HCT116 (cell line): ENCODE data around the gene PIGC. TPM values are rescaled to one million over a fixed set of nuclear protein-coding genes. Genes with fewer than 3 reads are reported as not detected.

ENCODE experiments used
- ATAC-seq: fragments of 200-7000 bp; cut with Tn5 transposase; 2 replicates; pipeline ENCODE4 v1.9.1; 2020; ENCODE audit warnings: mild to moderate bottlenecking, moderate library complexity
- BruUV-seq: library from RNA; stranded (reverse); fragments of 400-500 nt; replicated peaks from 2 replicates; lab custom pipeline; 2021; lab: Mats Ljungman, UMichigan
- CTCF ChIA-PET: fragments of 300-600 bp; sonication (Branson Sonifier 250); formaldehyde crosslinking; loops from one replicate; lab custom pipeline; 2021; ENCODE audit warnings: antibody characterized with exemption; lab: Charles Lee
- POLR2A ChIA-PET: fragments of 300-600, 350-600 bp; sonication (Branson Sonifier 250); formaldehyde crosslinking; loops from one replicate; lab custom pipeline; 2021; ENCODE audit warnings: antibody characterized with exemption; lab: Charles Lee
- RAD21 ChIA-PET, 2 experiments: fragments of 300-600 bp; sonication (Branson Sonifier 250); formaldehyde crosslinking; loops; one replicate each; lab custom pipeline; 2023; ENCODE audit warnings: low total read pairs in 2 of 2; ENCODE audit not compliant: uncharacterized antibody in 2 of 2, unreplicated experiment in 2 of 2, low non-redundant PET in 1 of 2; lab: Charles Lee
- DNase-seq: peaks from one replicate; pipeline ENCODE4 v3.0.0-alpha.2; 2010; ENCODE audit warnings: low read depth, low spot score
- H2AFZ ChIP-seq: fragments of 200-600 bp; shearing (Covaris generic), sonication (generic); 2 replicates; pipeline ENCODE4 v1.6.1; 2017; ENCODE audit warnings: low read depth, mixed run types, mixed read lengths, antibody characterized with exemption, low read length; ENCODE audit not compliant: poor library complexity, severe bottlenecking
- H3K27ac ChIP-seq: 2 replicates; pipeline ENCODE4 v1.5.1; 2012; ENCODE audit warnings: low read depth, low read length
- H3K27me3 ChIP-seq: fragments of 200-600 bp; sonication (generic); 2 replicates; pipeline ENCODE4 v1.6.1; 2016; ENCODE audit warnings: mixed run types, low read length, mixed read lengths; ENCODE audit not compliant: insufficient read depth
- H3K36me3 ChIP-seq, 2 experiments: fragments of 200-500 bp in 1 of 2; fragments of 200-600 bp in 1 of 2; sonication (Bioruptor generic) in 1 of 2; sonication (generic) in 1 of 2; 2 replicates each; pipeline versions ENCODE4 v1.5.1 to v1.6.1; 2014 to 2016; ENCODE audit warnings: low read length in 2 of 2, inconsistent platforms in 1 of 2, mixed read lengths in 1 of 2, mixed run types in 1 of 2; ENCODE audit not compliant: insufficient read depth in 2 of 2, control insufficient read depth in 1 of 2
- H3K4me1 ChIP-seq, 2 experiments: fragments of 200-600 bp in 1 of 2; sonication (generic) in 1 of 2; 2 replicates each; pipeline versions ENCODE4 v1.5.1 to v1.6.1; 2012 to 2017; ENCODE audit warnings: low read length in 2 of 2, inconsistent platforms in 1 of 2, mild to moderate bottlenecking in 1 of 2, mixed read lengths in 1 of 2, mixed run types in 1 of 2, moderate library complexity in 1 of 2; ENCODE audit not compliant: insufficient read depth in 2 of 2, control insufficient read depth in 1 of 2
- H3K4me2 ChIP-seq: fragments of 200-600 bp; sonication (generic); 2 replicates; pipeline ENCODE4 v1.6.1; 2017; ENCODE audit warnings: mixed run types, low read length, mixed read lengths
- H3K4me3 ChIP-seq, 2 experiments: fragments of 200-600 bp in 1 of 2; sonication (generic) in 1 of 2; replicated peaks in 1 of 2; 2 replicates each; pipeline ENCODE4 v1.5.1; 2011 to 2016; ENCODE audit warnings: low read length in 2 of 2, control low read depth in 1 of 2, low read depth in 1 of 2, mild to moderate bottlenecking in 1 of 2, mixed read lengths in 1 of 2, mixed run types in 1 of 2
- H3K79me2 ChIP-seq: fragments of 200-600 bp; sonication (generic); 2 replicates; pipeline ENCODE4 v1.6.1; 2017; ENCODE audit warnings: mild to moderate bottlenecking, mixed run types, low read length, moderate library complexity, mixed read lengths; ENCODE audit not compliant: insufficient read depth
- H3K9ac ChIP-seq: fragments of 200-600 bp; sonication (generic); 2 replicates; pipeline ENCODE4 v1.6.1; 2016; ENCODE audit warnings: low read length, mixed read lengths
- H3K9me2 ChIP-seq: fragments of 200-600 bp; sonication (generic), shearing (Covaris generic); 2 replicates; pipeline ENCODE4 v1.6.1; 2017; ENCODE audit warnings: mixed run types, mild to moderate bottlenecking, moderate library complexity; ENCODE audit not compliant: insufficient read depth
- H3K9me3 ChIP-seq, 2 experiments: fragments of 200-500 bp in 1 of 2; fragments of 200-600 bp in 1 of 2; sonication (Bioruptor generic) in 1 of 2; sonication (generic) in 1 of 2; 2 replicates each; pipeline ENCODE4 v1.6.1; 2014 to 2017; ENCODE audit warnings: low read length in 2 of 2, mixed read lengths in 2 of 2, inconsistent platforms in 1 of 2, low read depth in 1 of 2, mild to moderate bottlenecking in 1 of 2, mixed run types in 1 of 2, moderate library complexity in 1 of 2; ENCODE audit not compliant: control insufficient read depth in 1 of 2, insufficient read depth in 1 of 2
- H4K20me1 ChIP-seq: fragments of 200-600 bp; sonication (generic), shearing (Covaris generic); 2 replicates; pipeline ENCODE4 v1.6.1; 2017; ENCODE audit warnings: mixed run types, mild to moderate bottlenecking, moderate library complexity; ENCODE audit not compliant: insufficient read depth
- ATF3 ChIP-seq: IDR thresholded peaks from 2 replicates; pipeline ENCODE4 v1.6.1; 2012
- CBX3 ChIP-seq: IDR thresholded peaks from 2 replicates; pipeline ENCODE4 v1.6.1; 2012; ENCODE audit warnings: low read depth
- EGR1 ChIP-seq: IDR thresholded peaks from 2 replicates; pipeline ENCODE4 v1.6.1; 2012; ENCODE audit warnings: low read depth
- EZH2 ChIP-seq: fragments of 200-600 bp; sonication (generic); IDR thresholded peaks from 2 replicates; pipeline ENCODE4 v1.6.1; 2017; ENCODE audit warnings: antibody characterized with exemption, mixed run types
- EZH2phosphoT487 ChIP-seq: fragments of 200-600 bp; IDR thresholded peaks from 2 replicates; pipeline ENCODE4 v1.6.1; 2018; ENCODE audit warnings: antibody characterized with exemption, borderline replicate concordance
- FOSL1 ChIP-seq: IDR thresholded peaks from 2 replicates; pipeline ENCODE4 v1.6.1; 2012; ENCODE audit warnings: low read depth
- JUND ChIP-seq: IDR thresholded peaks from 2 replicates; pipeline ENCODE4 v1.6.1; 2012
- MAX ChIP-seq: IDR thresholded peaks from 2 replicates; pipeline ENCODE4 v1.6.1; 2012
- POLR2A ChIP-seq: IDR thresholded peaks from 2 replicates; pipeline ENCODE4 v1.7.0; 2011; ENCODE audit warnings: borderline replicate concordance; ENCODE audit not compliant: insufficient read depth, insufficient read length; ENCODE audit errors: extremely low read depth
- POLR2AphosphoS5 ChIP-seq: IDR thresholded peaks from 2 replicates; pipeline ENCODE4 v1.6.1; 2011; ENCODE audit warnings: mild to moderate bottlenecking, low read depth, low read length, moderate library complexity
- RAD21 ChIP-seq: IDR thresholded peaks from 2 replicates; pipeline ENCODE4 v1.6.1; 2012; ENCODE audit warnings: low read depth, mild to moderate bottlenecking
- REST ChIP-seq: IDR thresholded peaks from 2 replicates; pipeline ENCODE4 v1.6.1; 2012; ENCODE audit warnings: low read depth
- SIN3A ChIP-seq: IDR thresholded peaks from 2 replicates; pipeline ENCODE4 v1.6.1; 2012; ENCODE audit warnings: low read depth
- SP1 ChIP-seq: IDR thresholded peaks from 2 replicates; pipeline ENCODE4 v1.6.1; 2012; ENCODE audit warnings: low read depth
- SRF ChIP-seq: IDR thresholded peaks from 2 replicates; pipeline ENCODE4 v1.6.1; 2012; ENCODE audit warnings: low read depth
- YY1 ChIP-seq: IDR thresholded peaks from 2 replicates; pipeline ENCODE4 v1.6.1; 2011; ENCODE audit warnings: low read length, low read depth, moderate library complexity, mild to moderate bottlenecking; ENCODE audit not compliant: insufficient replicate concordance; ENCODE audit errors: extremely low read depth
- ZFX ChIP-seq: fragments of 450-650 bp; IDR thresholded peaks from 2 replicates; pipeline ENCODE4 v1.6.1; 2017
- ZNF274 ChIP-seq: fragments of 200-500 bp; sonication (Bioruptor generic); IDR thresholded peaks from 2 replicates; pipeline ENCODE4 v1.6.1; 2014; ENCODE audit warnings: mild to moderate bottlenecking, low read depth, low read length, inconsistent platforms
- intact Hi-C: fragments of 100-400 bp; cut with micrococcal nuclease; formaldehyde crosslinking; loops from 2 replicates; pipeline ENCODE4 v1.10.0; 2022
- total RNA-seq: library from RNA; stranded (reverse); gene quantifications from one replicate; pipeline ENCODE4 v1.2.1, GENCODE V29; 2021; ENCODE audit not compliant: unreplicated experiment
- TF ChIP-seq, protein P1 (sequence below), 3 experiments: fragments of 200-600 bp in 1 of 3; sonication (generic) in 1 of 3; IDR thresholded peaks in 2 of 3; conservative IDR thresholded peaks in 1 of 3; 2 replicates each; pipeline ENCODE4 v1.5.1; 2012 to 2017; ENCODE audit warnings: low read depth in 2 of 3, low read length in 2 of 3, antibody characterized with exemption in 1 of 3, borderline replicate concordance in 1 of 3, control low read depth in 1 of 3, mild to moderate bottlenecking in 1 of 3, mixed read lengths in 1 of 3, mixed run types in 1 of 3, moderate library complexity in 1 of 3; ENCODE audit not compliant: insufficient read depth in 1 of 3
- TF ChIP-seq, protein P2 (sequence below): IDR thresholded peaks from 2 replicates; pipeline ENCODE4 v1.6.1; 2011; ENCODE audit warnings: mild to moderate bottlenecking, low read length, moderate library complexity; ENCODE audit not compliant: insufficient replicate concordance; ENCODE audit errors: extremely low read depth

Gene PIGC
- total RNA-seq, 1 experiment from 2014 or later: 11.9 TPM

GRCh38 chr1:172473842-172474241 lies 30.0 kb upstream of the PIGC start:
- H3K9me2 ChIP-seq: no peaks in the 10 kb centered on the region
- no peak overlapping the region for H3K9ac ChIP-seq
- no peak overlapping the region for H3K27ac ChIP-seq
- intact Hi-C loops: no loop called here
- CTCF ChIA-PET: no interaction called here
- DNase-seq: no peak
- H3K79me2 ChIP-seq: no peaks in the 10 kb centered on the region
- TF ChIP-seq YY1 (no peak), ZNF274 (no peak), ZFX (no peak), RAD21 (no peak), EZH2 (no peak), SP1 (no peak), EZH2phosphoT487 (no peak), MAX (no peak), CBX3 (no peak), EGR1 (no peak), ATF3 (no peak), JUND (no peak), SIN3A (no peak), POLR2A (no peak), POLR2AphosphoS5 (no peak), REST (no peak), SRF (no peak), FOSL1 (no peak)
- TF ChIP-seq, protein P1, sequence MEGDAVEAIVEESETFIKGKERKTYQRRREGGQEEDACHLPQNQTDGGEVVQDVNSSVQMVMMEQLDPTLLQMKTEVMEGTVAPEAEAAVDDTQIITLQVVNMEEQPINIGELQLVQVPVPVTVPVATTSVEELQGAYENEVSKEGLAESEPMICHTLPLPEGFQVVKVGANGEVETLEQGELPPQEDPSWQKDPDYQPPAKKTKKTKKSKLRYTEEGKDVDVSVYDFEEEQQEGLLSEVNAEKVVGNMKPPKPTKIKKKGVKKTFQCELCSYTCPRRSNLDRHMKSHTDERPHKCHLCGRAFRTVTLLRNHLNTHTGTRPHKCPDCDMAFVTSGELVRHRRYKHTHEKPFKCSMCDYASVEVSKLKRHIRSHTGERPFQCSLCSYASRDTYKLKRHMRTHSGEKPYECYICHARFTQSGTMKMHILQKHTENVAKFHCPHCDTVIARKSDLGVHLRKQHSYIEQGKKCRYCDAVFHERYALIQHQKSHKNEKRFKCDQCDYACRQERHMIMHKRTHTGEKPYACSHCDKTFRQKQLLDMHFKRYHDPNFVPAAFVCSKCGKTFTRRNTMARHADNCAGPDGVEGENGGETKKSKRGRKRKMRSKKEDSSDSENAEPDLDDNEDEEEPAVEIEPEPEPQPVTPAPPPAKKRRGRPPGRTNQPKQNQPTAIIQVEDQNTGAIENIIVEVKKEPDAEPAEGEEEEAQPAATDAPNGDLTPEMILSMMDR (IDR thresholded peaks at IDR 0.05 in 2 of 3, conservative IDR thresholded peaks at IDR 0.05 in 1 of 3; ENCODE audit: borderline replicate concordance in 1 of 3, insufficient read depth in 1 of 3, low read depth in 2 of 3, low read length in 2 of 3): no peak
- TF ChIP-seq, protein P2, sequence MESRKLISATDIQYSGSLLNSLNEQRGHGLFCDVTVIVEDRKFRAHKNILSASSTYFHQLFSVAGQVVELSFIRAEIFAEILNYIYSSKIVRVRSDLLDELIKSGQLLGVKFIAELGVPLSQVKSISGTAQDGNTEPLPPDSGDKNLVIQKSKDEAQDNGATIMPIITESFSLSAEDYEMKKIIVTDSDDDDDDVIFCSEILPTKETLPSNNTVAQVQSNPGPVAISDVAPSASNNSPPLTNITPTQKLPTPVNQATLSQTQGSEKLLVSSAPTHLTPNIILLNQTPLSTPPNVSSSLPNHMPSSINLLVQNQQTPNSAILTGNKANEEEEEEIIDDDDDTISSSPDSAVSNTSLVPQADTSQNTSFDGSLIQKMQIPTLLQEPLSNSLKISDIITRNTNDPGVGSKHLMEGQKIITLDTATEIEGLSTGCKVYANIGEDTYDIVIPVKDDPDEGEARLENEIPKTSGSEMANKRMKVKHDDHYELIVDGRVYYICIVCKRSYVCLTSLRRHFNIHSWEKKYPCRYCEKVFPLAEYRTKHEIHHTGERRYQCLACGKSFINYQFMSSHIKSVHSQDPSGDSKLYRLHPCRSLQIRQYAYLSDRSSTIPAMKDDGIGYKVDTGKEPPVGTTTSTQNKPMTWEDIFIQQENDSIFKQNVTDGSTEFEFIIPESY: no peak
- no peaks in the 10 kb centered on the region for H3K9me3 ChIP-seq
- H3K4me3 ChIP-seq: no peak overlapping the region
- peaks cover 17 to 35% of the 10 kb centered on the region in 2 experiments for H3K4me1 ChIP-seq
- peak overlapping the region; percentile 25 for H2AFZ ChIP-seq
- H3K27me3 ChIP-seq: no peaks in the 10 kb centered on the region
- RAD21 ChIA-PET: no interaction called here
- H3K36me3 ChIP-seq: no peaks in the 10 kb centered on the region
- no peak for ATAC-seq
- no TSS peak for BruUV-seq
- H4K20me1 ChIP-seq: no peaks in the 10 kb centered on the region
- POLR2A ChIA-PET: no interaction called here
- no peak overlapping the region for H3K4me2 ChIP-seq
